Osteocyte (in vitro differentiated cells): ENCODE measurements around the gene MYO15A. TPM values are rescaled to one million over a fixed set of nuclear protein-coding genes. Genes with fewer than 3 reads are reported as not detected.
A peak's percentile ranks its signal among the peaks of the same experiment; 100 is the strongest.

Source experiments
- DNase-seq: peaks from one replicate; pipeline ENCODE4 v3.0.0; 2021; ENCODE audit warnings: mixed read lengths; ENCODE audit not compliant: unreplicated experiment; ENCODE audit errors: extremely low spot score
- H3K27ac Mint-ChIP-seq: one replicate; pipeline ENCODE4 v1.8.0; 2021; ENCODE audit warnings: mild to moderate bottlenecking, mixed read lengths; ENCODE audit not compliant: unreplicated experiment
- H3K27me3 Mint-ChIP-seq: one replicate; pipeline ENCODE4 v1.8.0; 2021; ENCODE audit warnings: mixed read lengths; ENCODE audit not compliant: unreplicated experiment
- H3K36me3 Mint-ChIP-seq: one replicate; pipeline ENCODE4 v1.8.0; 2021; ENCODE audit warnings: mixed read lengths; ENCODE audit not compliant: unreplicated experiment
- H3K4me1 Mint-ChIP-seq: one replicate; pipeline ENCODE4 v1.8.0; 2021; ENCODE audit warnings: mixed read lengths; ENCODE audit not compliant: unreplicated experiment
- H3K4me3 Mint-ChIP-seq: one replicate; pipeline ENCODE4 v1.8.0; 2021; ENCODE audit warnings: mild to moderate bottlenecking, moderate library complexity, mixed read lengths; ENCODE audit not compliant: unreplicated experiment
- H3K9me3 Mint-ChIP-seq: one replicate; pipeline ENCODE4 v1.8.0; 2021; ENCODE audit warnings: mixed read lengths; ENCODE audit not compliant: unreplicated experiment
- CTCF ChIP-seq: fragments of 200-600 bp; sonication (generic); IDR thresholded peaks from 2 replicates; pipeline ENCODE4 v1.5.0; 2021; ENCODE audit warnings: antibody characterized with exemption, mild to moderate bottlenecking, moderate library complexity
- total RNA-seq: library from RNA; stranded (reverse); gene quantifications from 2 replicates; pipeline ENCODE4 v1.2.1, GENCODE V29; 2021

Gene MYO15A
- total RNA-seq, 1 donor from 2014 or later, result 0.21 TPM

GRCh38 chr17:18143044-18143936 lies 34.7 kb downstream of the MYO15A start:
- Mint-ChIP-seq H3K9me3 (no peaks in the 10 kb centered on the region), H3K27me3 (no peaks in the 10 kb centered on the region), H3K27ac (no peak overlapping the region), H3K4me3 (no peak overlapping the region), H3K36me3 (no peaks in the 10 kb centered on the region), H3K4me1 (no peaks in the 10 kb centered on the region)
- DNase-seq, result no peak
- TF ChIP-seq CTCF, result peak; percentile 31

- no peaks in the 10 kb centered on the region for H3K27me3 Mint-ChIP-seq
- no peaks in the 10 kb centered on the region for H3K4me1 Mint-ChIP-seq
- no peaks in the 10 kb centered on the region for H3K36me3 Mint-ChIP-seq
- no peak for DNase-seq
- no peak overlapping the region for H3K27ac Mint-ChIP-seq
- no peak for TF ChIP-seq CTCF
- no peaks in the 10 kb centered on the region for H3K9me3 Mint-ChIP-seq
- no peak overlapping the region for H3K4me3 Mint-ChIP-seq
Measured at GRCh38 chr17:18144261-18144660, 35.7 kb downstream of the MYO15A start.

GRCh38 chr17:18144855-18145254 lies 36.3 kb downstream of the MYO15A start:
- Mint-ChIP-seq H3K9me3 (no peaks in the 10 kb centered on the region), H3K4me3 (no peak overlapping the region), H3K27me3 (no peaks in the 10 kb centered on the region), H3K4me1 (no peaks in the 10 kb centered on the region), H3K27ac (no peak overlapping the region), H3K36me3 (no peaks in the 10 kb centered on the region)
- no peak for TF ChIP-seq CTCF
- no peak for DNase-seq

- Mint-ChIP-seq H3K27ac (no peak overlapping the region), H3K4me3 (no peak overlapping the region), H3K9me3 (no peaks in the 10 kb centered on the region), H3K36me3 (no peaks in the 10 kb centered on the region), H3K4me1 (no peaks in the 10 kb centered on the region), H3K27me3 (no peaks in the 10 kb centered on the region)
- DNase-seq, result no peak
- no peak for TF ChIP-seq CTCF
Measured at GRCh38 chr17:18145811-18146210, 37.3 kb downstream of the MYO15A start.

- H3K4me3 Mint-ChIP-seq, result no peak overlapping the region
- H3K4me1 Mint-ChIP-seq, result no peaks in the 10 kb centered on the region
- H3K9me3 Mint-ChIP-seq, result no peaks in the 10 kb centered on the region
- DNase-seq, result no peak
- H3K36me3 Mint-ChIP-seq, result no peaks in the 10 kb centered on the region
- H3K27ac Mint-ChIP-seq, result no peak overlapping the region
- TF ChIP-seq CTCF, result no peak
- H3K27me3 Mint-ChIP-seq, result no peaks in the 10 kb centered on the region
Measured at GRCh38 chr17:18146259-18146658, 37.7 kb downstream of the MYO15A start.
